GM19238 (cell line): ENCODE measurements around the gene BRSK1.

ENCODE experiments used
- DNase-seq: peaks from one replicate; pipeline ENCODE4 v3.0.0; 2011; ENCODE audit warnings: low spot score; ENCODE audit not compliant: insufficient read length

BRSK1 gene

GRCh38 chr19:55253842-55254624 is 29.8 kb upstream of the BRSK1 start:
- peak; percentile 81 for DNase-seq

GRCh38 chr19:55254625-55254977 is 29.2 kb upstream of the BRSK1 start:
- DNase-seq = no peak

GRCh38 chr19:55255618-55256423 is 28.0 kb upstream of the BRSK1 start:
- DNase-seq = peak; percentile 60

- no peak for DNase-seq
Observed at GRCh38 chr19:55256562-55257460, 27.0 kb upstream of the BRSK1 start.

GRCh38 chr19:55257461-55258420 is 26.1 kb upstream of the BRSK1 start:
- DNase-seq = no peak

GRCh38 chr19:55258476-55258827 is 25.3 kb upstream of the BRSK1 start:
- peak; percentile 51 for DNase-seq

GRCh38 chr19:55258828-55259539 is 24.8 kb upstream of the BRSK1 start, which contains the start of gene PPP6R1:
Gene PPP6R1, minus strand, starts transcription at chr19:55259017. Its CDS starts 11,914 bp downstream, at chr19:55247103.
- peak; percentile 94 for DNase-seq

GRCh38 chr19:55259540-55260210 is 24.1 kb upstream of the BRSK1 start:
- DNase-seq = no peak

GRCh38 chr19:55261671-55262126 is 22.1 kb upstream of the BRSK1 start:
- no peak for DNase-seq

- DNase-seq = no peak
Observed at GRCh38 chr19:55262359-55262758, 21.4 kb upstream of the BRSK1 start.

- DNase-seq = no peak
Observed at GRCh38 chr19:55264531-55264930, 19.3 kb upstream of the BRSK1 start.

- no peak for DNase-seq
Observed at GRCh38 chr19:55265173-55265572, 18.6 kb upstream of the BRSK1 start.

- DNase-seq = no peak
Observed at GRCh38 chr19:55265723-55266386, 17.9 kb upstream of the BRSK1 start.

- DNase-seq = no peak
Observed at GRCh38 chr19:55266404-55266803, 17.4 kb upstream of the BRSK1 start.

- no peak for DNase-seq
Observed at GRCh38 chr19:55266840-55267239, 17.0 kb upstream of the BRSK1 start.

GRCh38 chr19:55269299-55269698 is 14.5 kb upstream of the BRSK1 start:
- no peak for DNase-seq

GRCh38 chr19:55270172-55270942 is 13.4 kb upstream of the BRSK1 start:
- DNase-seq = no peak

- DNase-seq = no peak
Observed at GRCh38 chr19:55272142-55272541, 11.7 kb upstream of the BRSK1 start.
